HG02970 (cell line): ENCODE measurements around the gene ESRRA.
"Not testable (repeated sequence)": the region's sequence is repeated elsewhere in the genome, so short reads cannot be mapped to it uniquely, and the experiment has no call there.

Experiments
- ATAC-seq: cut with Tn5 transposase; IDR thresholded peaks from one replicate; pipeline ENCODE4 v1.9.1; 2021; ENCODE audit warnings: mild to moderate bottlenecking, moderate library complexity, moderate number of reproducible peaks; ENCODE audit not compliant: unreplicated experiment, low FRiP score

Gene ESRRA

GRCh38 chr11:64306876-64307622 lies 1.7 kb downstream of the ESRRA start:
- ATAC-seq: no peak

GRCh38 chr11:64307795-64308194 lies 2.5 kb downstream of the ESRRA start:
- not testable (repeated sequence) for ATAC-seq

GRCh38 chr11:64312947-64313346 lies 7.6 kb downstream of the ESRRA start:
- ATAC-seq: no peak

GRCh38 chr11:64313491-64314145 lies 8.3 kb downstream of the ESRRA start:
- no peak for ATAC-seq

GRCh38 chr11:64314146-64314804 lies 9.0 kb downstream of the ESRRA start:
- ATAC-seq: no peak

GRCh38 chr11:64314805-64315561 lies 9.7 kb downstream of the ESRRA start:
- no peak for ATAC-seq

DNA sequence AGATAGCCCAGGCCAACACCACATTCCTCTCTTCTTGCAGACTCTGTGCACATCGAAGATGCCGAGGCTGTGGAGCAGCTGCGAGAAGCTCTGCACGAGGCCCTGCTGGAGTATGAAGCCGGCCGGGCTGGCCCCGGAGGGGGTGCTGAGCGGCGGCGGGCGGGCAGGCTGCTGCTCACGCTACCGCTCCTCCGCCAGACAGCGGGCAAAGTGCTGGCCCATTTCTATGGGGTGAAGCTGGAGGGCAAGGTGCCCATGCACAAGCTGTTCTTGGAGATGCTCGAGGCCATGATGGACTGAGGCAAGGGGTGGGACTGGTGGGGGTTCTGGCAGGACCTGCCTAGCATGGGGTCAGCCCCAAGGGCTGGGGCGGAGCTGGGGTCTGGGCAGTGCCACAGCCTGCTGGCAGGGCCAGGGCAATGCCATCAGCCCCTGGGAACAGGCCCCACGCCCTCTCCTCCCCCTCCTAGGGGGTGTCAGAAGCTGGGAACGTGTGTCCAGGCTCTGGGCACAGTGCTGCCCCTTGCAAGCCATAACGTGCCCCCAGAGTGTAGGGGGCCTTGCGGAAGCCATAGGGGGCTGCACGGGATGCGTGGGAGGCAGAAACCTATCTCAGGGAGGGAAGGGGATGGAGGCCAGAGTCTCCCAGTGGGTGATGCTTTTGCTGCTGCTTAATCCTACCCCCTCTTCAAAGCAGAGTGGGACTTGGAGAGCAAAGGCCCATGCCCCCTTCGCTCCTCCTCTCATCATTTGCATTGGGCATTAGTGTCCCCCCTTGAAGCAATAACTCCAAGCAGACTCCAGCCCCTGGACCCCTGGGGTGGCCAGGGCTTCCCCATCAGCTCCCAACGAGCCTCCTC lies 10.6 kb downstream of the ESRRA start:
- not testable (repeated sequence) for ATAC-seq

GRCh38 chr11:64316672-64317324 lies 11.5 kb downstream of the ESRRA start:
- peak; percentile 3 for ATAC-seq

GRCh38 chr11:64317325-64317960 lies 12.1 kb downstream of the ESRRA start, which contains the start of gene TRMT112:
TSS of gene TRMT112 (minus strand) at chr11:64317559. CDS start at chr11:64317526, 33 bp downstream.
- ATAC-seq: peak; percentile 63

GRCh38 chr11:64317961-64318765 lies 12.8 kb downstream of the ESRRA start, which contains the start of gene PRDX5:
TSS of gene PRDX5 (plus strand) at chr11:64318121. CDS start at chr11:64318216, 95 bp downstream.
- ATAC-seq: peak; percentile 69

GRCh38 chr11:64318766-64319761 lies 13.7 kb downstream of the ESRRA start:
- ATAC-seq: no peak

DNA sequence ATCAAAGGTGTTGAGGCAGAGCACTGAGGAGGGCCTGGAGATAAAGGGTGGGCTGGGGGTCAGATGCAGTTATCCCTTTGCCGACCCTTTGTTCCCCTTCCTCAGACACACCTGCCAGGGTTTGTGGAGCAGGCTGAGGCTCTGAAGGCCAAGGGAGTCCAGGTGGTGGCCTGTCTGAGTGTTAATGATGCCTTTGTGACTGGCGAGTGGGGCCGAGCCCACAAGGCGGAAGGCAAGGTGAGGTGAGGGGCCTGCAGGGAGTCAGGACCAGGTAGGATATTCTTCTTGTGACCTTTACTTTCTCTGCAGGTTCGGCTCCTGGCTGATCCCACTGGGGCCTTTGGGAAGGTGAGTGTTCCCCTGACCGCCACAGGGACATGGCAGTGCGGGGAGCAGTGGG lies 15.2 kb downstream of the ESRRA start:
- ATAC-seq: no peak

- ATAC-seq: no peak
Observed at GRCh38 chr11:64321026-64321425, 15.7 kb downstream of the ESRRA start.

DNA sequence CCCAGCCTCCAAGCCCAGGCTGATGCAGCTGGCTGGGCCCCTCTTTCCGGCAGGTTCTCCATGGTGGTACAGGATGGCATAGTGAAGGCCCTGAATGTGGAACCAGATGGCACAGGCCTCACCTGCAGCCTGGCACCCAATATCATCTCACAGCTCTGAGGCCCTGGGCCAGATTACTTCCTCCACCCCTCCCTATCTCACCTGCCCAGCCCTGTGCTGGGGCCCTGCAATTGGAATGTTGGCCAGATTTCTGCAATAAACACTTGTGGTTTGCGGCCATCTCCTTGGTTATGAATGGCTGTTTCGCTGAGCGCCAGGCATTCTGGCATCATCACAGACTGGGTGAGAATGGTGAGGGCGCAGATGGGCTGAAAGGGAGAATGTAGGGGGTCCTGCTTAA lies 16.2 kb downstream of the ESRRA start:
- no peak for ATAC-seq

DNA sequence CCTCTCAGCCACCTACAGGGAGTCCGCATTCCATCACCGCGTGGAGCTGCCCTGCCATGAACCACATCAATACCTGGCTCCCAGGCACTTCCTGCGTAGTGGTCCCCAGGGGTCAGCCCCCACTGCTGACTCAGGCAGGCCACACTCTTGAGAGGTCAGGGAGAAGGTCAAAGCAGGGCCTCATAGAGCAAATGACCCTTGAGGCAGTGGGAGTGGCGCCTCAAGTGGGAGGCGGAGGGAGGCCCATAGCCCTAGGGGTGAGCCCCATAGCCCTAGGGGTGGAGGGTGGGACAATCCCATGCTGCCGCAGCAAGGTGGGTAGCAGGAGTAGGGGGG lies 17.6 kb downstream of the ESRRA start:
- ATAC-seq: no peak

- no peak for ATAC-seq
Observed at GRCh38 chr11:64323373-64323772, 18.0 kb downstream of the ESRRA start.

DNA sequence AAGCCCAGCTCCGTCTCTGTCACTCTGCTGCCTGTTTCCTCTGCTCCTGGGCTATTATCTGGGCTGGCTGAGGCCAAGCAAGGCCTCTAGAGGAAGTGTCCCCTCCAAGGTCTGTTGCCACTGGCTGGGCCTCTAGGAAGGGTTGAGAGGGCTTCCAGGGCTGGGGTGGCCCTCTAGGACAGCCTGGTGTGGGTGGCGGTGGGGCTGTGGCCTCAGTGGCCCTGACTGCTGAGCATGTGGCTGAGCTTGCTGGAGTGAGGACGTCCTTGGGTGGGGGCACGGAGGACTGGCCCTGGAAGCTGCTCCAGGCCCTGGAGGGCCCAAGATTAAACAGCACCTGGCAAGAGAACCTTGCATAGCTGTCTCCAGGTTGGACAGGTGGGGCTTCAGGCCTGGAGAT lies 18.7 kb downstream of the ESRRA start:
- ATAC-seq: not testable (repeated sequence)
